ENCODE data around the gene G3BP1. TPM values are rescaled to one million over a fixed set of nuclear protein-coding genes. Genes with fewer than 3 reads are reported as not detected.

The G3BP1 gene
- total and polyA plus RNA-seq, 2 of the 13 experiments (the other 11 are each of a cell fraction or from before 2014, with no cell fraction given) = 36.7 to 320 TPM

DNA sequence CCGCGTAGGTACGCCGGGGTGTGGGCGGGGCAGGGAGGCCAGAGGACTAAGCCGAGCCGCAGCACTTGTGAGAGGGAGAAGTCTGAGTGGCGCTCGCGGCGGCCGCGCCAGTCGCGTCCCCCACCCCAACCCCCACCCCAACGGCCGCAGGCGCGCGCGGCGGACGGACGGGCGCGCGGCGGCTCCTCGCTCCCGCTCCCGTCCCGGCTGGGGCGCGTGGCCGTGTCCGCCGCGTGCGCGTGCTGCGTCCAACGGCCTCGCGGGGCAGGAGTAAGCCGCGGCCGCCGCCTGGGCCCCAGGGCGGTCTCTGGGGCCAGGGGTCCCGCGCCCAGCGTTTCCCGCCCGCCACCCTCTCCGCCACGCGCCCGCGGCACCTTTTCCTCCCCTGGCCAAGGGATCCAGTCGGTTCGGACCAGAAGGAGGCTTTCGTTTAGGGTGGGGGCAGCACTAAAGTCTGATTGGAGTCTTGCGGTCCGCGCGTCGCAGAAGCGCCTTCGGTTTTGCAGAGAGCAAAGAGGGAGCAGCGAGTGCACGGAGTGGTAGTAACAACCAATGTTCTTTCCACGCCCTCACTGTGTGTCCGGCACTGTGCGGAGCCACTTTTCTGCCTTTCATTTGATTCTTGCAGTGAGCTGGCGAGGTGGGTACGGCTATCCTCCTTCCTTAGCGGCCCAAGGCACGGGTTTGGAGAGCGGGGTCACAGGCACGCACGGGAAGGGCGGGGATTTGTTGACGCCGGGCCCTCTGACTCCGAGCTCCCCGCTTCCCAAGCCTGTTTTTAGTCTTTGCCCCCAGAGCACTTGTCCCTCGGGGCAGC is 483 bp downstream of the G3BP1 start (continued):
- TF ChIP-seq RORA (CRISPR knock-in tag; IDR thresholded peaks at IDR 0.05) (no peak), HNRNPLL (IDR thresholded peaks at IDR 0.05; ENCODE audit: low read depth, low read length, poor library complexity, severe bottlenecking) (no peak), MIXL1 (CRISPR knock-in tag; IDR thresholded peaks at IDR 0.05) (no peak), THAP9 (CRISPR knock-in tag; IDR thresholded peaks at IDR 0.05; ENCODE audit: borderline replicate concordance) (no peak), SALL1 (CRISPR knock-in tag; IDR thresholded peaks at IDR 0.05) (peak; percentile 48), ZNF496 (CRISPR knock-in tag; IDR thresholded peaks at IDR 0.05; ENCODE audit: insufficient replicate concordance) (no peak), MZF1 (CRISPR knock-in tag; IDR thresholded peaks at IDR 0.05; ENCODE audit: borderline replicate concordance) (no peak), GATAD2A (CRISPR knock-in tag; IDR thresholded peaks at IDR 0.05) (no peak), ZNF232 (CRISPR knock-in tag; IDR thresholded peaks at IDR 0.05; ENCODE audit: borderline replicate concordance) (no peak), ZNF331 (CRISPR knock-in tag; IDR thresholded peaks at IDR 0.05) (no peak), ZNF672 (CRISPR knock-in tag; IDR thresholded peaks at IDR 0.05) (no peak), ATF7-NPFF (CRISPR knock-in tag; IDR thresholded peaks at IDR 0.05; ENCODE audit: low read depth) (no peak), CEBPZ (IDR thresholded peaks at IDR 0.05; ENCODE audit: low read length) (no peak), MYC (CRISPR knock-in tag; IDR thresholded peaks at IDR 0.05; ENCODE audit: borderline replicate concordance) (no peak), ZNF468 (CRISPR knock-in tag; IDR thresholded peaks at IDR 0.05) (0 out of 2 replicates have a peak, but pooled peaks have one; percentile 44)
- TF ChIP-seq, protein P1, sequence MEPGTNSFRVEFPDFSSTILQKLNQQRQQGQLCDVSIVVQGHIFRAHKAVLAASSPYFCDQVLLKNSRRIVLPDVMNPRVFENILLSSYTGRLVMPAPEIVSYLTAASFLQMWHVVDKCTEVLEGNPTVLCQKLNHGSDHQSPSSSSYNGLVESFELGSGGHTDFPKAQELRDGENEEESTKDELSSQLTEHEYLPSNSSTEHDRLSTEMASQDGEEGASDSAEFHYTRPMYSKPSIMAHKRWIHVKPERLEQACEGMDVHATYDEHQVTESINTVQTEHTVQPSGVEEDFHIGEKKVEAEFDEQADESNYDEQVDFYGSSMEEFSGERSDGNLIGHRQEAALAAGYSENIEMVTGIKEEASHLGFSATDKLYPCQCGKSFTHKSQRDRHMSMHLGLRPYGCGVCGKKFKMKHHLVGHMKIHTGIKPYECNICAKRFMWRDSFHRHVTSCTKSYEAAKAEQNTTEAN (CRISPR knock-in tag; conservative IDR thresholded peaks at IDR 0.05) = no peak; the same call in 1 of the 2 replicates
- TF ChIP-seq, protein P2, sequence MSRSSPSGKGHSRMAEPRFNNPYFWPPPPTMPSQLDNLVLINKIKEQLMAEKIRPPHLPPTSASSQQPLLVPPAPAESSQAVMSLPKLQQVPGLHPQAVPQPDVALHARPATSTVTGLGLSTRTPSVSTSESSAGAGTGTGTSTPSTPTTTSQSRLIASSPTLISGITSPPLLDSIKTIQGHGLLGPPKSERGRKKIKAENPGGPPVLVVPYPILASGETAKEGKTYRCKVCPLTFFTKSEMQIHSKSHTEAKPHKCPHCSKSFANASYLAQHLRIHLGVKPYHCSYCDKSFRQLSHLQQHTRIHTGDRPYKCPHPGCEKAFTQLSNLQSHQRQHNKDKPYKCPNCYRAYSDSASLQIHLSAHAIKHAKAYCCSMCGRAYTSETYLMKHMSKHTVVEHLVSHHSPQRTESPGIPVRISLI (CRISPR knock-in tag; IDR thresholded peaks at IDR 0.05; ENCODE audit: borderline replicate concordance) = no peak
- TF ChIP-seq, protein P3, sequence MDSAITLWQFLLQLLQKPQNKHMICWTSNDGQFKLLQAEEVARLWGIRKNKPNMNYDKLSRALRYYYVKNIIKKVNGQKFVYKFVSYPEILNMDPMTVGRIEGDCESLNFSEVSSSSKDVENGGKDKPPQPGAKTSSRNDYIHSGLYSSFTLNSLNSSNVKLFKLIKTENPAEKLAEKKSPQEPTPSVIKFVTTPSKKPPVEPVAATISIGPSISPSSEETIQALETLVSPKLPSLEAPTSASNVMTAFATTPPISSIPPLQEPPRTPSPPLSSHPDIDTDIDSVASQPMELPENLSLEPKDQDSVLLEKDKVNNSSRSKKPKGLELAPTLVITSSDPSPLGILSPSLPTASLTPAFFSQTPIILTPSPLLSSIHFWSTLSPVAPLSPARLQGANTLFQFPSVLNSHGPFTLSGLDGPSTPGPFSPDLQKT (CRISPR knock-in tag; IDR thresholded peaks at IDR 0.05; ENCODE audit: borderline replicate concordance) = no peak

Data from HepG2 (cell line).